ENCODE data around the gene CACNA1G.

CACNA1G gene

GRCh38 chr17:50551433-50551815, 9.1 kb upstream of the CACNA1G start:
- no peak overlapping the region for H3K4me2 ChIP-seq (ENCODE audit: low read length)
- H3K79me1 ChIP-seq (ENCODE audit: low read length) = no peaks in the 10 kb centered on the region
- H3K18ac ChIP-seq (ENCODE audit: low read length) = no peak overlapping the region
- no CpG with 5 or more reads among the region's 8 CpGs for WGBS (ENCODE audit: extremely low coverage, insufficient coverage, low lambda C conversion rate)
- no peak overlapping the region for H3K9ac ChIP-seq (ENCODE audit: low read length)
- H3K4me3 ChIP-seq (ENCODE audit: low read length) = no peak overlapping the region
- H2BK15ac ChIP-seq (replicated peaks; ENCODE audit: low read depth) = no peak overlapping the region
- H2AK5ac ChIP-seq (ENCODE audit: low read length) = no peak overlapping the region
- DNase-seq = no peak
- H4K8ac ChIP-seq (ENCODE audit: low read depth, low read length) = no peak overlapping the region
- H3K23ac ChIP-seq (ENCODE audit: low read length) = no peak overlapping the region
- no peak overlapping the region for H2BK5ac ChIP-seq (ENCODE audit: low read length)
- no peaks in the 10 kb centered on the region for H3K36me3 ChIP-seq (ENCODE audit: control insufficient read depth, insufficient read depth, low read length)
- no peak overlapping the region for H3K56ac ChIP-seq (ENCODE audit: low read length)
- H3K4ac ChIP-seq (ENCODE audit: low read depth, low read length) = no peak overlapping the region
- H4K5ac ChIP-seq (ENCODE audit: low read length) = no peak overlapping the region
- peaks cover 3% of the 10 kb centered on the region for H3K4me1 ChIP-seq (ENCODE audit: control insufficient read depth, low read depth, low read length)
- H2BK120ac ChIP-seq (ENCODE audit: low read depth, low read length) = no peak overlapping the region
- no peaks in the 10 kb centered on the region for H3K27me3 ChIP-seq (ENCODE audit: insufficient read depth, low read length, poor library complexity)
- H3K27ac ChIP-seq (ENCODE audit: low read depth, low read length) = no peak overlapping the region
- no peaks in the 10 kb centered on the region for H3K79me2 ChIP-seq (ENCODE audit: control insufficient read depth, insufficient read depth, low read length)

GRCh38 chr17:50551884-50552283, 8.6 kb upstream of the CACNA1G start:
- Histone ChIP-seq H3K27ac (ENCODE audit: low read depth, low read length) (no peak overlapping the region), H2BK120ac (ENCODE audit: low read depth, low read length) (no peak overlapping the region), H3K4me2 (ENCODE audit: low read length) (no peak overlapping the region), H3K56ac (ENCODE audit: low read length) (no peak overlapping the region), H4K8ac (ENCODE audit: low read depth, low read length) (no peak overlapping the region), H4K5ac (ENCODE audit: low read length) (no peak overlapping the region), H3K79me1 (ENCODE audit: low read length) (no peaks in the 10 kb centered on the region), H3K79me2 (ENCODE audit: control insufficient read depth, insufficient read depth, low read length) (no peaks in the 10 kb centered on the region), H3K18ac (ENCODE audit: low read length) (no peak overlapping the region), H3K4me1 (ENCODE audit: control insufficient read depth, low read depth, low read length) (peaks cover 3% of the 10 kb centered on the region), H3K4me3 (ENCODE audit: low read length) (no peak overlapping the region), H3K27me3 (ENCODE audit: insufficient read depth, low read length, poor library complexity) (no peaks in the 10 kb centered on the region), H2AK5ac (ENCODE audit: low read length) (no peak overlapping the region), H3K9ac (ENCODE audit: low read length) (no peak overlapping the region), H3K4ac (ENCODE audit: low read depth, low read length) (no peak overlapping the region), H3K36me3 (ENCODE audit: control insufficient read depth, insufficient read depth, low read length) (no peaks in the 10 kb centered on the region), H2BK5ac (ENCODE audit: low read length) (no peak overlapping the region), H3K23ac (ENCODE audit: low read length) (no peak overlapping the region), H2BK15ac (replicated peaks; ENCODE audit: low read depth) (no peak overlapping the region)
- no peak for DNase-seq
- no CpG with 5 or more reads among the region's 12 CpGs for WGBS (ENCODE audit: extremely low coverage, insufficient coverage, low lambda C conversion rate)

- Histone ChIP-seq H2AK5ac (ENCODE audit: low read length) (no peak overlapping the region), H2BK5ac (ENCODE audit: low read length) (no peak overlapping the region), H2BK15ac (replicated peaks; ENCODE audit: low read depth) (no peak overlapping the region), H2BK120ac (ENCODE audit: low read depth, low read length) (no peak overlapping the region), H4K5ac (ENCODE audit: low read length) (no peak overlapping the region), H3K4ac (ENCODE audit: low read depth, low read length) (no peak overlapping the region), H3K4me3 (ENCODE audit: low read length) (no peak overlapping the region), H3K9ac (ENCODE audit: low read length) (no peak overlapping the region), H3K4me1 (ENCODE audit: control insufficient read depth, low read depth, low read length) (peaks cover 5% of the 10 kb centered on the region), H3K79me1 (ENCODE audit: low read length) (no peaks in the 10 kb centered on the region), H3K18ac (ENCODE audit: low read length) (no peak overlapping the region), H3K23ac (ENCODE audit: low read length) (no peak overlapping the region), H3K36me3 (ENCODE audit: control insufficient read depth, insufficient read depth, low read length) (no peaks in the 10 kb centered on the region), H3K27ac (ENCODE audit: low read depth, low read length) (no peak overlapping the region), H3K27me3 (ENCODE audit: insufficient read depth, low read length, poor library complexity) (no peaks in the 10 kb centered on the region), H3K79me2 (ENCODE audit: control insufficient read depth, insufficient read depth, low read length) (no peaks in the 10 kb centered on the region), H3K4me2 (ENCODE audit: low read length) (no peak overlapping the region), H4K8ac (ENCODE audit: low read depth, low read length) (no peak overlapping the region), H3K56ac (ENCODE audit: low read length) (no peak overlapping the region)
- no peak for DNase-seq
- WGBS (ENCODE audit: extremely low coverage, insufficient coverage, low lambda C conversion rate) = no CpG with 5 or more reads among the region's 17 CpGs
These were observed 6.3 kb upstream of the CACNA1G start for GRCh38 chr17:50554201-50554600.

GRCh38 chr17:50556803-50557202, 3.7 kb upstream of the CACNA1G start:
- Histone ChIP-seq H3K79me2 (ENCODE audit: control insufficient read depth, insufficient read depth, low read length) (no peaks in the 10 kb centered on the region), H3K36me3 (ENCODE audit: control insufficient read depth, insufficient read depth, low read length) (no peaks in the 10 kb centered on the region), H4K5ac (ENCODE audit: low read length) (no peak overlapping the region), H3K23ac (ENCODE audit: low read length) (no peak overlapping the region), H3K4me1 (ENCODE audit: control insufficient read depth, low read depth, low read length) (peaks cover 5% of the 10 kb centered on the region), H3K79me1 (ENCODE audit: low read length) (no peaks in the 10 kb centered on the region), H2BK5ac (ENCODE audit: low read length) (no peak overlapping the region), H3K4ac (ENCODE audit: low read depth, low read length) (no peak overlapping the region), H3K4me2 (ENCODE audit: low read length) (no peak overlapping the region), H3K27ac (ENCODE audit: low read depth, low read length) (no peak overlapping the region), H3K18ac (ENCODE audit: low read length) (no peak overlapping the region), H2AK5ac (ENCODE audit: low read length) (no peak overlapping the region), H3K4me3 (ENCODE audit: low read length) (no peak overlapping the region), H3K27me3 (ENCODE audit: insufficient read depth, low read length, poor library complexity) (no peaks in the 10 kb centered on the region), H2BK15ac (replicated peaks; ENCODE audit: low read depth) (no peak overlapping the region), H3K56ac (ENCODE audit: low read length) (no peak overlapping the region), H2BK120ac (ENCODE audit: low read depth, low read length) (no peak overlapping the region), H3K9ac (ENCODE audit: low read length) (no peak overlapping the region), H4K8ac (ENCODE audit: low read depth, low read length) (no peak overlapping the region)
- WGBS (ENCODE audit: extremely low coverage, insufficient coverage, low lambda C conversion rate) = no CpG with 5 or more reads among the region's 5 CpGs
- DNase-seq = no peak

GRCh38 chr17:50557630-50558029, 2.9 kb upstream of the CACNA1G start:
- DNase-seq = no peak
- Histone ChIP-seq H2AK5ac (ENCODE audit: low read length) (no peak overlapping the region), H2BK15ac (replicated peaks; ENCODE audit: low read depth) (no peak overlapping the region), H3K79me1 (ENCODE audit: low read length) (no peaks in the 10 kb centered on the region), H3K27ac (ENCODE audit: low read depth, low read length) (no peak overlapping the region), H4K5ac (ENCODE audit: low read length) (no peak overlapping the region), H3K18ac (ENCODE audit: low read length) (no peak overlapping the region), H3K56ac (ENCODE audit: low read length) (no peak overlapping the region), H3K23ac (ENCODE audit: low read length) (no peak overlapping the region), H3K9ac (ENCODE audit: low read length) (no peak overlapping the region), H3K4me3 (ENCODE audit: low read length) (no peak overlapping the region), H3K4ac (ENCODE audit: low read depth, low read length) (no peak overlapping the region), H3K4me2 (ENCODE audit: low read length) (no peak overlapping the region), H2BK5ac (ENCODE audit: low read length) (no peak overlapping the region), H4K8ac (ENCODE audit: low read depth, low read length) (no peak overlapping the region), H3K27me3 (ENCODE audit: insufficient read depth, low read length, poor library complexity) (no peaks in the 10 kb centered on the region), H3K79me2 (ENCODE audit: control insufficient read depth, insufficient read depth, low read length) (no peaks in the 10 kb centered on the region), H3K36me3 (ENCODE audit: control insufficient read depth, insufficient read depth, low read length) (no peaks in the 10 kb centered on the region), H3K4me1 (ENCODE audit: control insufficient read depth, low read depth, low read length) (peaks cover 11% of the 10 kb centered on the region), H2BK120ac (ENCODE audit: low read depth, low read length) (no peak overlapping the region)
- WGBS (ENCODE audit: extremely low coverage, insufficient coverage, low lambda C conversion rate) = no CpG with 5 or more reads among the region's 4 CpGs

GRCh38 chr17:50558091-50558490, 2.4 kb upstream of the CACNA1G start:
- Histone ChIP-seq H2AK5ac (ENCODE audit: low read length) (no peak overlapping the region), H3K79me2 (ENCODE audit: control insufficient read depth, insufficient read depth, low read length) (no peaks in the 10 kb centered on the region), H3K4ac (ENCODE audit: low read depth, low read length) (no peak overlapping the region), H3K4me2 (ENCODE audit: low read length) (no peak overlapping the region), H2BK15ac (replicated peaks; ENCODE audit: low read depth) (no peak overlapping the region), H4K5ac (ENCODE audit: low read length) (no peak overlapping the region), H4K8ac (ENCODE audit: low read depth, low read length) (no peak overlapping the region), H3K36me3 (ENCODE audit: control insufficient read depth, insufficient read depth, low read length) (no peaks in the 10 kb centered on the region), H3K4me1 (ENCODE audit: control insufficient read depth, low read depth, low read length) (peaks cover 11% of the 10 kb centered on the region), H3K56ac (ENCODE audit: low read length) (no peak overlapping the region), H3K27ac (ENCODE audit: low read depth, low read length) (no peak overlapping the region), H2BK5ac (ENCODE audit: low read length) (no peak overlapping the region), H3K9ac (ENCODE audit: low read length) (no peak overlapping the region), H3K27me3 (ENCODE audit: insufficient read depth, low read length, poor library complexity) (no peaks in the 10 kb centered on the region), H2BK120ac (ENCODE audit: low read depth, low read length) (no peak overlapping the region), H3K18ac (ENCODE audit: low read length) (no peak overlapping the region), H3K23ac (ENCODE audit: low read length) (no peak overlapping the region), H3K79me1 (ENCODE audit: low read length) (no peaks in the 10 kb centered on the region), H3K4me3 (ENCODE audit: low read length) (no peak overlapping the region)
- WGBS (ENCODE audit: extremely low coverage, insufficient coverage, low lambda C conversion rate) = no CpG with 5 or more reads among the region's 4 CpGs
- DNase-seq = no peak

Data from mesendoderm (in vitro differentiated cells).